HG03432 (cell line): ENCODE measurements around the gene TMEFF2.

Experiments used
- ATAC-seq: cut with Tn5 transposase; IDR thresholded peaks from one replicate; pipeline ENCODE4 v1.9.1; 2021; ENCODE audit warnings: mild to moderate bottlenecking, moderate library complexity; ENCODE audit not compliant: unreplicated experiment

The TMEFF2 gene

DNA sequence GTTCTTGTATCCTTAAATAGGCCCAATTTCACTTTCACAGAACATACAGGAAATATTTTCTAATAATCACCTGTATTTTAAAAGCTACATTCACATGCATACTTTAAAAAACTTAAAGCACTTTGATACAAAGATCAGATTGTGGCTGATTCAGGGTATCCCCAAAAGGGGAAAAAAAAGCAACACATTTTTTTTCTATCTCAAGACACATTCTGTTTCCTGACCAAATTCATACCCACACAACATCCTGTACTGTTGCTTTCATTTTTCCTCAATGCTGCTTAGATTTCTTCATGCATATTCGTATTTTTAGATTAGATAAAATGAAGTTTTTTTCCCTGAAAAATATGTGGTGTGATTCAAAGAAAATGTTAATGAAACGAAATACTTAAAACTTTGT is 122.5 kb downstream of the TMEFF2 start:
- ATAC-seq, result peak; percentile 47

DNA sequence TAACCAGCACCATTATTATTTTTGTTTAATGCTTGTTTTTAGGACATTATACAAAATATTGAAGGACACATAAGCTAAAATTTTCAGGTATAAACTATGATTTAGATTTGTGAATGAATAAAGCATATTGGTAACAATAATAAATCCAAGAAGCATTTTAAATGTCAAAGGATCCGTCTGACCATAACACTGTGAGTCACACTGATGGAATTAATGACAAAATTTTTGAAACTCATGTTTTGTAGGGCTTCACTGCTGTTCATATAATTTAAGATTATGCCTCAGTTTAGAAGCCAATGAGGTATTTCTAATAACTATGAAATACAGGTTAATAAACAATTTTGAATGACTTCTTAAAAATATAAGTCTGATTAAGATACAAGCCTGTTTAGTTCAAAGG is 124.6 kb downstream of the TMEFF2 start:
- ATAC-seq, result no peak

DNA sequence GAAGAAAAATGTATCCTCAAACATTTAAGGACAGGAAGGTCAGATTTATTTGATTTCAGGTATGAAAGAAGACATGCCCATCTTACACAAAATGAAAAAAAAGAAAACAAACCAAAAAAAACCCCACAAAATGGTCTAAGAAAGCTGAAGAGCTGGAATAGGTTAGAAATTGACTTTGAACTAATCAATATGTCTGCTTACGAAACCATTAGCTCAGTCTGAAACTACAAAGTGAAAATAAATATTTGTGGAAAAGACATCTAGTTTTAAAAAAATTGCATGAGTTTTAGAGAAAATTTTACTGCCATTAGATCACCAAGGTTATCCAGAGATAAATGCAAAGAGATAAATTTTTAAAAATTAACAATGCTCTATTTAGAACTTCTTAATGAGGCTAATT is 125.3 kb downstream of the TMEFF2 start:
- no peak for ATAC-seq

DNA sequence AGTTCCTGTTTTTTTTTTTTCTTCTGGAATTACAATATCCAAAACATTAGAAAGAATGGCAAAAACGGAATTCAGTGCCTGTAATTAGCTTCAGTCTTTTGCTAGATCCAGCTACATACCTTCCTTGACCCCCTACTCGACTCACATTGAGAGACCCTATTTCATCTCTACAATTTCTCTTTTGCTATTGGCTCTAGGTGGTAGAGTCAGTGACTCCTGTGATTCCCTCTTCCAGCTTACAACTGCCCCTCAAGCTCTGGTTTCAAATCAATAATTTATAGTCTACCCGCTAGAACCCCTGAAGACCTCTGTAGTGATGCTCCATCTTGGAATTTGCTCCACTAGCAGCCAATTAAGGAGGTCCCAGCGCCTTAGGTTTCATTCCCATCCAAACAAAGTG is 125.8 kb downstream of the TMEFF2 start:
- ATAC-seq, result no peak

DNA sequence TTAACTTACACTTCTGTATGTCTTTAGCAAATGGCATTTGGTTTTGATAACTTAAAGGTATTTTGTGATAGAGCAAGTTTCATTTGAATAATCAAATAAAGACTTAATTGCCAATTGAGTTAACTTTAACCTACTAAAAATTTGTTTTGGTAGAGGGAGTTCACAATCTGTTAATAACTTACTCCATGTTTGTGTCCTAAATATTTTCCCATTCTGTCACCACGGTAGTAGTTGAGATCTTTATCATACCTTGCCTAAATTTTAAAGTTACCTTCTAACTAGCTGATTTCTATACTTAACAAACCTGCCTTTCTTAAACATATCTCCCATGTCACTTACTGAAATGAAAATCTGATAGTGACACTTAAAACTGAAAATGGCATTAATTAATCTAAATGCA is 127.1 kb downstream of the TMEFF2 start:
- ATAC-seq, result no peak

DNA sequence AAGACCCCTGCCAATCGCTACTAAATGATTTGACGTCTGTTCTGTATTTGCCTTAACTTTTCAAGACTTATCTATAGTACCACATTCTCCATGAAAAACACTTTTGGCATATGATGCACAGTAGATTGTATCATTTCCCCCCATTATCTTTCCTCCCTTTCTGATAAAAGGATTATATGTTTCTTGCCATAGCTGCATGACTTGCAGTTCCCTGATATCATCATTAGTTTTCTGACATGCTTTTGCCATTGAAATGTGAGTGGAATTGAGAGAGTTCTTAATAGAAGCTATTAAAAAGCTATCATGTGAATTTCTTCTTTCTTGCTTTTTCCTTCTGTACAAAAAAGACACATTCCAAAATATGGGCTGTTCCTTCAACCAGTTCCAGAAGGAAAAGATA is 130.3 kb downstream of the TMEFF2 start:
- no peak for ATAC-seq

DNA sequence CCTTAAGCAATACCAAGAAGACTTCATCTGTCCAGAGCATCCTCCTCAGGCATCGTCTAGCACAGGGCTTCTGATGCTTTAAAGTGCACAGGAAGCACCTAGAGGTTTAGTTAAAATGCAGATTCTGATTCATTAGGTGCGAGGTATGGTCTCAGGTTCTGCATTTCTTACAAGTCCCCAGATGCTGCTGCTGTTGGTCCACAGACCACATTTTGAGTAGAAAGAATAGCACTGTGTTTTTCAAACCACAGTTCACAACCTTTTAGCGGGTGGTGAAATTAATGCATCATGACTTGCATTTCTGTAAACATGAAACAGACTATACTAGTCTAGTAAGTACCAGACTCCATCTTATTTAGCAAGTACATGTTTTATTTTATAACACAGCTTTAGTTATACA is 134.6 kb downstream of the TMEFF2 start:
- ATAC-seq, result no peak

DNA sequence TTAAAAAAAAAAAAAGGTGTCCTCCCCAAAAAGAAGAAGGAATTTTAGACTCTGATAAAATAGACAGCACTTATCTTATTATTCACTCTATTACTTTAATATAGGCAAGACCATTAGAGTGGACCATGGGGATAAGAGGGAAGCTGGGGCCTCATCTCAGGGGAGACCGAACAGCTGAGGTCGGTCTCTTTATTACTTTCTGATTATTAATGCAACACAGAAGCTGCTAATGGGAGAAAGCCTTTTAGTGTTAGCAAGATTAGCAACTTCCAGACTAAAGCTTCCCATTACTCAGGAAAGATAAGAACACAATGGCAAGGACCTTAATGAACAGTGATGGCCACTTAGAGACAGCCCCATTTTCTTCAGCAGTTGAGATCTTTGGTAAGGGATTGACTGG is 135.5 kb downstream of the TMEFF2 start:
- ATAC-seq, result no peak

DNA sequence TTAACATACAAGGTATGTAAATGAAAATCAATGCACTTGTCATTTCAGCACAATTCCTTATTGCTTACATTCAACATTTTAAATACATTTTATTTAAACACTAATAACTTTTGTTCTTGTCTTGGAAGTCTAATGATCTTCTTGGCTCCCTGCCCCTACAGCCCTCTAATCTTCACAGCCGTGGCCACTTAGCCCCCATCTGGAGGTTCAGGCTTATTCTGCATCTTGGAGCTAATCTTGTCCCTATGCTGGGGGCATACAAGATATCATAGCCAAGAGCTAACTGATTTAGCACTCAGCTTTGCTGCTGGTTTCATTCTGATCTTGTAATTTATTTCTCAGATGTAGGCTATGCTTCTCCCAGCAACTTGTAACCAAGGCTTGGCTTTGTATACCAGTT is 140.8 kb downstream of the TMEFF2 start:
- no peak for ATAC-seq

DNA sequence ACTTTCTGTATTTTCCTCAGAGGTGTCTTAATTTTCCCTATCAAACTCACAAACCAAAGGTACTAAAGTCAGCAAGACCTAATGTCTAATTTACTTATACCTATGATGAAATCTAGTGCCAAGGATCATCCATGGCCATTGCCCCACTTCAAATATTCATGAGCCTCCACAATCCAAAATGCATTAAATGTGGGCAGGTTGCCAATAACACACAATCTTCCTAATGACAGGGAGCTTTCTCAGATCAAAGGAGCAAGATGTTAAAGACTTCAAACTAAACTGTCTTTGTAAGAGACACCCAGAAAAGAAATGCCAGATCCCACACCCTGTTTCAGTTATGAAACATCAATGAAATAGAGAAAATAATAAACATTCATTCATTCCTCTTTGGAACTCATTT is 143.2 kb downstream of the TMEFF2 start:
- no peak for ATAC-seq

DNA sequence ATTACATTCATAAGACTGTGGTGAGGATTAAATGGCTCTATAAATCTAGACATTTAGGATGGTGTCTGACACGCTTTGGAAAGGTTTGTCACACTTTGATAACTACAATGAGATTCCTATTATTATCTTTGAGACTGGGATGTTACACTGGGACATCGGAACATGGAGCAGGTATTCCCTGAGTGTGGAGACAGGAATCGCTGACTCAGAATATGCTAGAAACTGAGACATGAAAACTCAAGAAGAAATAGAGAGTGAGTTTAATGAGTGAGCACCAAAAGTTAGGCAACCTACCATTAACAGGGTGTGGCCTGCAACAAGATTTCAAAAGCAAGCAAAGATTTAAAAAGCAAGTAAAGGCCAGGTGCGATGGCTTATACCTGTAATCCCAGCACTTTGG is 145.4 kb downstream of the TMEFF2 start:
- ATAC-seq, result no peak

DNA sequence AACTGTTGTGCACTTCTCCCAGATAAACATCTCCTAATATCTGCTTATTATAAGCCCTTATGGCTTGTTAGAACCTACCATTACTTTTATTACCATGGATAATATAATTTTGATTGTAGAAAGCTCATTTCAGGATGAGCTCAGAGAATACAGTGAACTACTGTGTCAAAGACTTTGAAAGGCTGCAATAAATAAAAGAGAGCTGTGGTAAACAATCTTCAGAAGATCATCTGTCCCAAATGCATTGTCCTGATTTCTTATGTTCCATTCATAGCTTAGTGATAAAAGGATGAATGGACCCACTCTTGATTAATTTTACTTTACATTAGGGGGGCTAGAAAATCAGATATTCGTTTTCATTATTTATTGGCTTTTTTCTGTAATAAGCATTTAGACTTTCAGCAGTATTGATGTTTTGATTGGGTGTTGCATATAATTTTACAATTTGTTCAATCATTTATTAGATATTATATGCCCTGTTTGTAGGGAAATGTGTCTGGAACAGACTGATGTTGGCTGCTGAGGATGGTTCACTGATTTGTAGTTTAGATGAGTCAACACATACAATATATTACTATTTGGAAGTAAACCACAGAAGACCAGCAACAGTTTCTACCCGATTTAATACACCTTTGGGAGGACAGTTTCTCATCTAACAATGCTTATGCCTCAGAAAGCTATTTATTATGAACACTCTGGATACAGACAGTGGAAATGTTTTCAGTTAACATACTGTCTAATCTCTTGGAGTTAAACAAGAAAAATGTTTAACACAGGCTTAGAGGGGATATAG is 147.2 kb downstream of the TMEFF2 start:
- ATAC-seq, result no peak

DNA sequence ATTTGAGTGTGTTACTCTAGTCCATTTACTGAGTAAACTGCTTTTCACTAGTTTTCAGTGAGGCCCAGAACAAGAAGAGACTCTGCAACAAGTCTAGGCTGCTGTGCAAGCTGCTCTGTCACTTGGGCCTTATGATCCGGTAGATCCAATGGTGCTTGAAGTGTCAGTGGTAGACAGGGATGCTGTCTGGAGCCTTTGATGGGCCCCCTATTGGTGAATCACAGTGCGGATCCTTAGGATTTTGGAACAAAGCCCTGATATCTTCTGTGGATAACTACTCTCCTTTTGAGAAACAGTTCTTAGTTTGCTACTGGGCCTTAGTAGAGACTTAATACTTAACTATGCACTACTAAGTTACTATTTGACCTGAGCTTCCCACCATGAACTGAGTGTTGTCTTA is 150.2 kb downstream of the TMEFF2 start:
- no peak for ATAC-seq

DNA sequence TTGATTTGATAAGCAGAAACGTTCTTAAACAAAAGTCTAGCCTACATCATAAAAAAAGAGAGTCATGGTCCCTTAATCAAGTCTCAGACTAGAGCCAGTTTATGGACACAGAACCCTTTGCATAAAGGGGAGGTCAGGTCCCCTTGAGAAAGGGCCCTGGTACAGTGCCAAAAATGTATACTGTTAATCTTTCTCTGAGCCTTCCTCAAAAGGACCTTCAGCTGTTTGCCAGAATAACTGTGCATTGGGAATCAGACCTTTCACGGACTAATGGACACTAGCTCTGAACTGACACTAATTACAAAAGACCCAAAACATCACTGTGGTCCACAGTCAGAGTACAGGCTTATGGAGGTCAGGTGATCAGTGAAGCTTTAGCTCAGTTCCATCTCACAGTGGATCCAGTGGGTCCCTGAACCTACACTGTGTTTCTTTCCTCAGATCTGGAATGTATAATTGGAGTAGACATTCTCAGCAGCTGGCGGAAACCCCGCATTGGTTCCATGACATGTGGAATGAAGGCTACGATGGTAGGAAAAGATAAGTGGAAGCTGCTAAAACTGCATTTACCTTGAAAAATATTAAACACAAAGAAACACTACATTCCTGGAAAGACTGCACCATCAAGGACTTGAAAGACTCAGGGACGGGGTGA is 151.4 kb downstream of the TMEFF2 start:
- no peak for ATAC-seq

DNA sequence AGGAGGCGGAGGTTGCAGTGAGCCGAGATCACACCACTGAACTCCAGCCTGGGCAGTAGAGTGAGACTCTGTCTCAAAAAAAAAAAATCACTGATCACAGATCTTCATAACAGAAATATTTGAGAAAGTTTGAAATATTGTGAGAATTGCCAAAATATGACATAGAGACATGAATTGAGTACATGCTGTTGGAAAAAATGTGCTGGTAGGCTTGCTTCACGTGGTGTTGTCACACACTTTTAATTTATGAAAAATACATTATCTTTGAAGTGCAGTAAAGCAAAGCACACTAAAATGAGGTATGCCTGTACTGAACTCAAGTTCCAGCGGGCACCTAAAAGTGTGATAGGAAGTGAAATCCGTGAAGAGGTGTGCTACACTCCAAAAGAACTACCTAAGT is 152.6 kb downstream of the TMEFF2 start:
- no peak for ATAC-seq

DNA sequence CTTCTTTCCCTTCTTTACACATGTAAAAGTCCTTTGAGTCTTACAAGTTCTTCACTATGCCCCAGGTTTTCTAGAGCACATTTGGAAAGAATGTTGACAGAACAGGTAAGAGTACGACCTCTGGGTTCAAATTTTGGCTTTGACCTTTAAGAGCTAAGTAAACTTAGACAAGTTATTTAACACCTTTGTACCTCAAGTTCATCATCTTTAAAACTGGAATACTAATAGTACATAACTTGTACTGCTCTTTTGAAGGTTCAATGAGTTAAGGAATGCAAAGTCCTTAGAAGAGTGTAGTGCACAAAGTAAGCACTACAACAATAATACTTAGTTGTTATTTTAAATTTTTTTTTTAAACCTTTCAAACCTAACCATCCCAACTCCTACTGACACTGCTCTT is 156.6 kb downstream of the TMEFF2 start:
- ATAC-seq, result no peak

DNA sequence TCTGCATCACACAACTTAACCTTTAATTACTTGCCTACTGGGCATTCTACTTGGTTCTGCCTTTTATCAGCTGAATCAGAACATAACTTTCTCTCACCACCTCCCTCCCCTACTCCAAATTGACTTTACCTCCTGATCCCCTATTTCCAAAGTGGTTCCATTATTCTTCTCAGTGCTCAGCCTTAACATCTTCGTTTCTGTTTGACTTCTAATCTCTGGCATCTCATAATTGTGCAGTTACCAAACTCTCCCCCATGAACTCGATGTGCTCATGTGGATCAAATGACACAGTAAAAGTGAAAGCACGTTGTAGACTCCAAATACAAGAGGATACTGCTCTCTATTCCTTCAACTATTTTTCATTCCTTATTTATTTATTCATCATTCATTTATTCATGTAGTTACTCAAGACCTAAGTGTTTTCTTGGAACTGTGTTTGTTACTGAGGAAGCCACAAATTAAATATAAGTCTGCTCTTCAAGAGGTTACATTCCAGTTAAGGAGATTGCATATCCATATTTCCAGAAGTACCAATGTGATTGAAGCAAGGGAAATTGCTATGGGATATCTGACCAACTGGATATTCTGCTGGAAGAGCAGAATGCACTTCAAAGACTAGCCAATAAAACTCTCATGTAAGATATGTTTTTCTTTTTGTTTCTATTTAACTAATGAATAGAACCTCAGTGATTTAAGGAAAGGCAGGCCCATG is 158.8 kb downstream of the TMEFF2 start:
- no peak for ATAC-seq

DNA sequence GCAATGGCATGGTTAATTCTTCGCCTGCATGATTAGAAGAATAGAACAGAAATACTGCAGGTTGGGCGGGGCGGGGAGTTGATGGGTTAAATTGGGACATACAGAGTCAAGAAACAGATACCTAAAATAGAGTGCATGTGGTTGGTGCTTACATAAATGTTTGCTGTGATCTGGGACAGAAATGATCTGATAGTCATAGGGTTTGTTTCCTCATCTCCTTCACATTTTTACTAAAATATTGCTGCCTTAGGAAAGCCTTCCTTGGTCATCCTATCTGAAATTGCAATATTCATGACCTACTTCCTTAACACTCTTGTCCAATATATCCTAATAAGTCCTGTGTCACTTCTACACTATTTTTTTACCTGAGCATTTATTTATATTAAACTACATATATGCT is 163.9 kb downstream of the TMEFF2 start:
- no peak for ATAC-seq

DNA sequence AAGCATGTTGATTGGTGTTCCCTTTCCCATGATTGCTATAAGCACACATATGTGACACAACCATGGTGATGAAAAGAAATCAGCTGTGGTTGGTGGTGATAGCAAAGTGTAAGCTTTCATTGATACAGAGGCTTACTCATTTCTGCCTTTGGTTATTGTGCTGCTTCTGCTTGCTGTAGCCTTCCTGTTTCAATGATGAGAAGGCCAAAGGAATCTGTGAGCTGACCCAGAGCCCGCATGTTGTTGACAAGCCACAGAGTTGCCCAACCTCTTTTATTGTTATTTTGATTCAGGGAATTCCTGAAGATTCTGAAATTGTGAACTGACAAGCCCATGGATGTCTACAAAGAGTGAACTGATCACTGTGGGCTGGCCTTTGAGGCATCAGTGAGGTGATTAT is 164.4 kb downstream of the TMEFF2 start:
- ATAC-seq, result peak; percentile 61

DNA sequence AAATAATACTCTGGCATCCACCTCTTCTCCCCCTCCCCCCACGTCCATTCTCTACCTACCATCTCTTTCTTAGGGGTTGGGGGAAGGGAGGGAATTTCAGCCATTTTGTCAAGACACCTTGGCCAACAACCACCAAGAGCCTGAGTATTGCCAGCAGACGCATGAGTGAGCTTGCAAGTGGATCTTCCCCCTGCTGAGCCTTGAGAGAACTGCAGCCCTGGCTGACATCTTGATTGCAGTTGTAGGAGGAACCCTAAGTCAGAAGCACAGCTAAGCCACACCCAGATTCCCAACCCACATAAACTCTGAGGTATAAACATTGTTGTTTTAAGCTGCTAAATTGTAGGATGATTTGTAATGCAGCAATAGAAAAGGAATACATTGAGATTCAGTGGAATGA is 165.6 kb downstream of the TMEFF2 start:
- ATAC-seq, result peak; percentile 65

DNA sequence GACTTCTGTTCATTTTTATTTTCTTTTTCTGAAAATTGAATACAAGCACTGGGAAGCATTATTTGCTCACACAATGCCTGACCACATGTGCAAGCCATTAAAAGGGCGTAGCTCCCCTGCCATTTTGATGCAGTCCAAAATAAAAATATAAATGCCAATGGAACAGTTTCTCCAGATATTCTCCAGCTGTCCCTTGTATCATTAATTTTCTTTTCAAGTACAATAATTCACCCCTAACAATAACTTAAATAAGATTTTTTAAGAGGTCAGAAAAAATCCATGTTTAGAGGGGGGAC is 168.0 kb downstream of the TMEFF2 start:
- ATAC-seq, result no peak

DNA sequence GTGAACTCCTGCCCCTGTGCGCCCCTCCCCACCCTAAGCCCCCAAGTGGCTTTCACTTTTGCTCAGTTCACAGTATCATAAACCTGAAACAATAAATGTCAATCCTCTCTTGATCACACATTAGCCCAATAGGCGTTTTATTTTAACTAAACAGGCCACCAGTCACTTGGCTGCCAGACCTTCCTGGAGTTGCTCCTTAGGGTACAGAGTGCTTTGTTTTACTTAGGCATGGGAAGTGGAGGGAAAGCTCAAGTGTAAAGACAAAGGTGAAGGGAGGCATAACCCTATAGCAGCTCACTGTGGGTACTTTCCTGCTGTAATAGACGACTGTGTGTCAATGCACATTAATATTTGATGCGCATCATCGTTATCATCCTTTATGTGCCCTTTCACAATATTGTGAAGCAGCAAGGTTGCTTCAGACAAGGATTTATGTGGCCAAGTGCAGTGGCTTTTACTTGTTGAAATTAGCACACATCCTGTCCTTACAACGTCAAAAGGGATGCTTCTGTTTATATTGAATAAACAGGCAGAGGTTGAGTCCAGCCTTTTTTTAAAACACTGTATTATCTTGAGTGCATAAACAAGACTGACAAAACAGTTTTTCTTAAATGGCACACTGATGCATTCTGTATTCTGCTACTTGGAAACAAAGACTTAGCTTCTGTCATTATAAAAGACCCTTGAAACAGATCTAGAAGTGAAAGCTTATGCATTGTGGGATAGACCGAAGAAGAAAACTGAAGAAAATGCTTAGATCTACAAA is 168.5 kb downstream of the TMEFF2 start:
- no peak for ATAC-seq
